Suprapubic skin (tissue), 4 donors: ENCODE measurements around the gene FBN1. TPM values are rescaled to one million over a fixed set of nuclear protein-coding genes. Genes with fewer than 3 reads are reported as not detected.

Experiments used
- DNase-seq, 2 donors: peaks; one replicate each; pipeline ENCODE4 v3.0.0-alpha.2; 2019; ENCODE audit warnings: low spot score in 2 of 2
- H3K27ac ChIP-seq: fragments of 200-600 bp; sonication (generic); one replicate; pipeline ENCODE4 v1.5.1; 2019
- H3K27me3 ChIP-seq: fragments of 200-600 bp; sonication (generic); one replicate; pipeline ENCODE4 v1.5.1; 2019
- H3K36me3 ChIP-seq: fragments of 200-600 bp; sonication (generic); one replicate; pipeline ENCODE4 v1.5.1; 2019
- H3K4me1 ChIP-seq: fragments of 200-600 bp; sonication (generic); one replicate; pipeline ENCODE4 v1.5.1; 2019
- H3K4me3 ChIP-seq: fragments of 200-600 bp; sonication (generic); one replicate; pipeline ENCODE4 v1.5.1; 2019; ENCODE audit warnings: mild to moderate bottlenecking
- H3K9me3 ChIP-seq: fragments of 200-600 bp; sonication (generic); one replicate; pipeline ENCODE4 v1.5.1; 2019
- EP300 ChIP-seq: sonication (generic); formaldehyde crosslinking; IDR thresholded peaks from one replicate; pipeline ENCODE4 v1.6.1; 2017; ENCODE audit warnings: antibody characterized with exemption
- POLR2A ChIP-seq, 2 donors: fragments of 450-650 bp; IDR thresholded peaks; one replicate each; pipeline ENCODE4 v1.6.1; 2017; ENCODE audit warnings: antibody characterized with exemption in 2 of 2, mild to moderate bottlenecking in 2 of 2, moderate library complexity in 2 of 2
- POLR2AphosphoS5 ChIP-seq, 3 donors: sonication (generic); formaldehyde crosslinking; IDR thresholded peaks; one replicate each; pipeline ENCODE4 v1.6.1; 2017; ENCODE audit warnings: antibody characterized with exemption in 3 of 3
- WGBS: methylation state at CpG from one replicate; pipeline ENCODE4 v1.1.5; 2018; 5-methylcytosine and 5-hydroxymethylcytosine counted together
- total RNA-seq, 4 donors: library from RNA; depleted of rRNA; stranded (reverse); fragments of >200 nt; gene quantifications; one replicate each; pipeline ENCODE4 v1.1.0, GENCODE V29; 2016
- TF ChIP-seq, protein P1 (sequence below), 2 donors: fragments of 200-600 bp in 1 of 2; fragments of 450-650 bp in 1 of 2; sonication (generic) in 1 of 2; IDR thresholded peaks; one replicate each; pipeline ENCODE4 v1.5.1; 2016 to 2019; ENCODE audit warnings: antibody characterized with exemption in 2 of 2, mild to moderate bottlenecking in 1 of 2, moderate library complexity in 1 of 2

Gene FBN1
- total RNA-seq, 4 donors from 2014 or later: 12.6 to 24.6 (median 21.0) TPM

DNA sequence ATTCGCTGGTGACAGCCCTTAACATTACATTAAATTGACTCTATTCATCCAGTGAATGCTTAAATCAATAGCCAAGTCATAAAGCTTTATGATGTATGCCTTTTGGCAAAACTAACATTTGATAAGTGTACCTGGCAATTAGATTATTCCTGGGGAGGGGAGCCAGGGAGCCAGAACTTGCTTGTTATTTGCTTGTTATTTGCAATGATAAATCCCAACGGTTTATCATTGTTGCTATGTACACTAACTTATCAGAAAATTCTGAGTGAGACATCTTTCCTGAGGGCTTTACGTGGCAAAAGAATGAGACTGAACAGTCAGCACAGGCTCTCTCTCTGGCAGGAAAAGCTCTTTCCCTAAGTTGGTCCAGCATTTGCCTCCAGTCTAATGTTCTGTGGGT, 35.8 kb upstream of the FBN1 start:
- TF ChIP-seq, protein P1, sequence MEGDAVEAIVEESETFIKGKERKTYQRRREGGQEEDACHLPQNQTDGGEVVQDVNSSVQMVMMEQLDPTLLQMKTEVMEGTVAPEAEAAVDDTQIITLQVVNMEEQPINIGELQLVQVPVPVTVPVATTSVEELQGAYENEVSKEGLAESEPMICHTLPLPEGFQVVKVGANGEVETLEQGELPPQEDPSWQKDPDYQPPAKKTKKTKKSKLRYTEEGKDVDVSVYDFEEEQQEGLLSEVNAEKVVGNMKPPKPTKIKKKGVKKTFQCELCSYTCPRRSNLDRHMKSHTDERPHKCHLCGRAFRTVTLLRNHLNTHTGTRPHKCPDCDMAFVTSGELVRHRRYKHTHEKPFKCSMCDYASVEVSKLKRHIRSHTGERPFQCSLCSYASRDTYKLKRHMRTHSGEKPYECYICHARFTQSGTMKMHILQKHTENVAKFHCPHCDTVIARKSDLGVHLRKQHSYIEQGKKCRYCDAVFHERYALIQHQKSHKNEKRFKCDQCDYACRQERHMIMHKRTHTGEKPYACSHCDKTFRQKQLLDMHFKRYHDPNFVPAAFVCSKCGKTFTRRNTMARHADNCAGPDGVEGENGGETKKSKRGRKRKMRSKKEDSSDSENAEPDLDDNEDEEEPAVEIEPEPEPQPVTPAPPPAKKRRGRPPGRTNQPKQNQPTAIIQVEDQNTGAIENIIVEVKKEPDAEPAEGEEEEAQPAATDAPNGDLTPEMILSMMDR (IDR thresholded peaks at IDR 0.05): no peak
- TF ChIP-seq POLR2AphosphoS5 (IDR thresholded peaks at IDR 0.05): no peak
- no peak for TF ChIP-seq EP300
- TF ChIP-seq POLR2A (IDR thresholded peaks at IDR 0.05): no peak
- H3K4me1 ChIP-seq: no peaks in the 10 kb centered on the region
- H3K9me3 ChIP-seq: no peaks in the 10 kb centered on the region
- 57% methylated on average over 3 of the region's 3 CpGs for WGBS
- no peak overlapping the region for H3K27ac ChIP-seq
- H3K4me3 ChIP-seq: no peak overlapping the region
- no peaks in the 10 kb centered on the region for H3K36me3 ChIP-seq
- DNase-seq: no peak
- no peaks in the 10 kb centered on the region for H3K27me3 ChIP-seq

GRCh38 chr15:48680841-48681240, 35.3 kb upstream of the FBN1 start:
- TF ChIP-seq POLR2A (IDR thresholded peaks at IDR 0.05): no peak
- TF ChIP-seq, protein P1 (IDR thresholded peaks at IDR 0.05): no peak
- no peak for TF ChIP-seq EP300
- no peak for TF ChIP-seq POLR2AphosphoS5 (IDR thresholded peaks at IDR 0.05)
- DNase-seq: no peak
- H3K4me1 ChIP-seq: no peaks in the 10 kb centered on the region
- no peak overlapping the region for H3K27ac ChIP-seq
- no peak overlapping the region for H3K4me3 ChIP-seq
- H3K36me3 ChIP-seq: no peaks in the 10 kb centered on the region
- H3K27me3 ChIP-seq: no peaks in the 10 kb centered on the region
- 82% methylated on average over 1 of the region's 1 CpG for WGBS
- no peaks in the 10 kb centered on the region for H3K9me3 ChIP-seq

GRCh38 chr15:48679952-48680351, 34.4 kb upstream of the FBN1 start:
- Histone ChIP-seq H3K4me1 (no peaks in the 10 kb centered on the region), H3K4me3 (no peak overlapping the region), H3K27me3 (no peaks in the 10 kb centered on the region), H3K36me3 (no peaks in the 10 kb centered on the region), H3K9me3 (no peaks in the 10 kb centered on the region), H3K27ac (no peak overlapping the region)
- no peak for DNase-seq
- 76% methylated on average over 2 of the region's 2 CpGs for WGBS
- TF ChIP-seq POLR2AphosphoS5 (IDR thresholded peaks at IDR 0.05) (no peak), EP300 (no peak)

DNA sequence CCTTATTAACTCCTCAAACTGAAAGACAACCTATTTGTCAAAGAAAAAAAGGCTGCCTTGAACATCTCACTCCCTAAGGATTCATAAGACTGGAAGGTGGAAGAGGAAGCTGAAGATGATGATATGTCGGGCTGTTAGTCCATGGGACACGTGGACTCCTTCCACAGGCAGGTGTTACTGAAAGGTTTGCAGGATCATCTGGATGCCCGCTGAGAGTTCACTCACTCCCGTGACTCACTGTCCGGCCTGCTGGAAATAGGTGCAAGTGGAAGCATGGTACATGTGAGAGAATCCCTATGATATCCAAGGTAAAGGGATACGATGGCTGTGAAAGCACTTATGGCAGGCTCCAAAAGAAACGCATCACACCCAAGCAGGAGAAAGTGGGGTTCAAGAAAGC, 33.3 kb upstream of the FBN1 start:
- Histone ChIP-seq H3K9me3 (no peaks in the 10 kb centered on the region), H3K27ac (no peak overlapping the region), H3K4me3 (no peak overlapping the region), H3K36me3 (no peaks in the 10 kb centered on the region), H3K27me3 (no peaks in the 10 kb centered on the region), H3K4me1 (no peaks in the 10 kb centered on the region)
- no peak for TF ChIP-seq EP300
- TF ChIP-seq, protein P1 (IDR thresholded peaks at IDR 0.05): no peak
- TF ChIP-seq POLR2A (IDR thresholded peaks at IDR 0.05): no peak
- TF ChIP-seq POLR2AphosphoS5 (IDR thresholded peaks at IDR 0.05): no peak
- no peak for DNase-seq
- 85% methylated on average over 7 of the region's 7 CpGs for WGBS

- Histone ChIP-seq H3K9me3 (no peaks in the 10 kb centered on the region), H3K36me3 (no peaks in the 10 kb centered on the region), H3K27me3 (no peaks in the 10 kb centered on the region), H3K4me3 (no peak overlapping the region), H3K4me1 (no peaks in the 10 kb centered on the region), H3K27ac (no peak overlapping the region)
- no peak for TF ChIP-seq EP300
- TF ChIP-seq, protein P1 (IDR thresholded peaks at IDR 0.05): no peak
- TF ChIP-seq POLR2A (IDR thresholded peaks at IDR 0.05): no peak
- no peak for TF ChIP-seq POLR2AphosphoS5 (IDR thresholded peaks at IDR 0.05)
- WGBS: 57% methylated on average over 2 of the region's 2 CpGs
- no peak for DNase-seq
These were observed 32.3 kb upstream of the FBN1 start for GRCh38 chr15:48677821-48678220.

- no peak for TF ChIP-seq POLR2AphosphoS5 (IDR thresholded peaks at IDR 0.05)
- TF ChIP-seq EP300: no peak
- no peak for TF ChIP-seq POLR2A (IDR thresholded peaks at IDR 0.05)
- TF ChIP-seq, protein P1 (IDR thresholded peaks at IDR 0.05): no peak
- no peaks in the 10 kb centered on the region for H3K9me3 ChIP-seq
- DNase-seq: no peak
- no peaks in the 10 kb centered on the region for H3K4me1 ChIP-seq
- H3K27me3 ChIP-seq: no peaks in the 10 kb centered on the region
- H3K27ac ChIP-seq: no peak overlapping the region
- 87% methylated on average over 4 of the region's 4 CpGs for WGBS
- no peak overlapping the region for H3K4me3 ChIP-seq
- H3K36me3 ChIP-seq: no peaks in the 10 kb centered on the region
These were observed 29.9 kb upstream of the FBN1 start for GRCh38 chr15:48675436-48675835.
